Dermis microvascular lymphatic vessel endothelial cell (primary cell): ENCODE results near the gene ZNF302. TPM values are rescaled to one million over a fixed set of nuclear protein-coding genes. Genes with fewer than 3 reads are reported as not detected.
"Not testable (repeated sequence)": the region's sequence is repeated elsewhere in the genome, so short reads cannot be mapped to it uniquely, and the experiment has no call there.

Experiments used
- DNase-seq, 2 donors: peaks; one replicate each; pipeline versions ENCODE4 v3.0.0 to v3.0.0-alpha.2; 2010; ENCODE audit warnings: low read depth in 2 of 2
- total RNA-seq: library from RNA; depleted of rRNA; stranded (reverse); fragments of >200 nt; gene quantifications from 2 replicates; pipeline ENCODE4 v1.2.1, GENCODE V29; 2014

The ZNF302 gene
- total RNA-seq, 1 donor from 2014 or later = 8.1 TPM

- DNase-seq = no peak
These were observed 5.5 kb upstream of the ZNF302 start for GRCh38 chr19:34671972-34672371.

- no peak for DNase-seq
These were observed 3.9 kb upstream of the ZNF302 start for GRCh38 chr19:34673590-34673989.

GRCh38 chr19:34675250-34675649 lies 2.2 kb upstream of the ZNF302 start:
- no peak for DNase-seq

GRCh38 chr19:34675919-34676318 lies 1.6 kb upstream of the ZNF302 start:
- DNase-seq = no peak

GRCh38 chr19:34676697-34677385 lies 637 bp upstream of the ZNF302 start, which contains the start of gene SCGB2B2:
Gene SCGB2B2, minus strand, starts transcription at chr19:34677159. Its CDS starts 82,596 bp downstream, at chr19:34594563.
- no peak for DNase-seq

GRCh38 chr19:34678085-34678412 lies 571 bp downstream of the ZNF302 start:
- no peak for DNase-seq

- DNase-seq = no peak
These were observed 943 bp downstream of the ZNF302 start for GRCh38 chr19:34678421-34678820.

GRCh38 chr19:34681478-34681877 lies 4.0 kb downstream of the ZNF302 start:
- no peak for DNase-seq

- not testable (repeated sequence) for DNase-seq
These were observed 7.8 kb downstream of the ZNF302 start for GRCh38 chr19:34685266-34685665.

- no peak for DNase-seq
These were observed 9.0 kb downstream of the ZNF302 start for GRCh38 chr19:34686455-34686854.

GRCh38 chr19:34687348-34687747 lies 9.9 kb downstream of the ZNF302 start:
- DNase-seq = no peak

- no peak for DNase-seq
These were observed 11.1 kb downstream of the ZNF302 start for GRCh38 chr19:34688592-34688991.

GRCh38 chr19:34690372-34690771 lies 12.9 kb downstream of the ZNF302 start:
- no peak for DNase-seq

- peak; percentile 46 to 73 for DNase-seq
These were observed 15.1 kb downstream of the ZNF302 start for GRCh38 chr19:34692549-34692948.

- no peak for DNase-seq
These were observed 30.2 kb downstream of the ZNF302 start for GRCh38 chr19:34707661-34708060.

GRCh38 chr19:34711890-34712289 lies 34.4 kb downstream of the ZNF302 start:
- DNase-seq = no peak

- peak; percentile 83 to 87 for DNase-seq
These were observed 35.1 kb downstream of the ZNF302 start for GRCh38 chr19:34712395-34713261.

- DNase-seq = no peak
These were observed 35.8 kb downstream of the ZNF302 start for GRCh38 chr19:34713262-34713637.

GRCh38 chr19:34715357-34715756 lies 37.9 kb downstream of the ZNF302 start:
- DNase-seq = no peak

- DNase-seq = no peak
These were observed 44.9 kb downstream of the ZNF302 start for GRCh38 chr19:34722353-34722752.

GRCh38 chr19:34725400-34725799 lies 47.9 kb downstream of the ZNF302 start:
- DNase-seq = no peak

- DNase-seq = no peak
These were observed 53.7 kb downstream of the ZNF302 start for GRCh38 chr19:34731019-34731829.
